ENCODE measurements around the gene ZACN.
"Not testable (repeated sequence)": the region's sequence is repeated elsewhere in the genome, so short reads cannot be mapped to it uniquely, and the experiment has no call there.

The ZACN gene

GRCh38 chr17:76078860-76079534 lies at the start of gene ZACN:
Gene ZACN (plus strand): TSS chr17:76079182. CDS start chr17:76079265, 83 bp downstream.
- DNase-seq = no peak

DNA sequence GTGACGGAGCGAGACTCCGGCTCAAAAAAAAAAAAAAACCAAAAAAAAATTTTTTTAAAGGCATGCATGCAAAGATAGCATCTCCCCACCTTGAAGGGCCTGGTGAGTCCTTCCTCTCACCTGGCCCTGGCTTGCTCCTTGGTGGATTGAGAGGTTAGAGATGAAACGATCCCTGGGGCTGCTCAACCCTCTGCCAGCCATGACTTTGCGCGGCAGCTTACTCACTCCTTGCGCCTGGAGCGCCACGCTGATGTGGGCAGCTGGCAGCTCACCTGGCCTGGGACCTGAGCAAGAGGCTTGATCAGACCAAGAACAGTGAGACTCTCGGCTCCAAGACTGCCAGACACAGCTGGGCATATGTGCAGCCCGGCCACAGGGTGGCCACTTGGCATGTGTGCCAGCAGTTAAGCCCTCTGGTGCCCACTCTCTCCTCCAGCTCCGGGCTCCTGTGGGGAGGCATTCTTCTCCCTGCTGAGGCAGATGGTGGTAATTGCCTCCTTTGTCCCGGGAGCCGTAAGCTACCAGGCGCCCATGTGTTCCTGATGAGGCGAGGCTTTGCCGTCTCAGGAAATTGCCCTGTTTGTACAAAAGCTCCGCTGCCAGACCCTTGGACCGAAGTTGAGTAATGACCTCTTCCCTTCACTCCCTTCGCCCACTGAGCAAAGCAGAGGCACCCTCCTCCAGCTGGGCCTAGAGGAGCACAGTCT lies 46.8 kb upstream of the ZACN start:
- peak in 1 of 56 donors; percentile 17 for DNase-seq

- no peak for DNase-seq
Measured at GRCh38 chr17:76032780-76033108, 46.2 kb upstream of the ZACN start.

GRCh38 chr17:76033139-76033538 lies 45.8 kb upstream of the ZACN start:
- DNase-seq = no peak

DNA sequence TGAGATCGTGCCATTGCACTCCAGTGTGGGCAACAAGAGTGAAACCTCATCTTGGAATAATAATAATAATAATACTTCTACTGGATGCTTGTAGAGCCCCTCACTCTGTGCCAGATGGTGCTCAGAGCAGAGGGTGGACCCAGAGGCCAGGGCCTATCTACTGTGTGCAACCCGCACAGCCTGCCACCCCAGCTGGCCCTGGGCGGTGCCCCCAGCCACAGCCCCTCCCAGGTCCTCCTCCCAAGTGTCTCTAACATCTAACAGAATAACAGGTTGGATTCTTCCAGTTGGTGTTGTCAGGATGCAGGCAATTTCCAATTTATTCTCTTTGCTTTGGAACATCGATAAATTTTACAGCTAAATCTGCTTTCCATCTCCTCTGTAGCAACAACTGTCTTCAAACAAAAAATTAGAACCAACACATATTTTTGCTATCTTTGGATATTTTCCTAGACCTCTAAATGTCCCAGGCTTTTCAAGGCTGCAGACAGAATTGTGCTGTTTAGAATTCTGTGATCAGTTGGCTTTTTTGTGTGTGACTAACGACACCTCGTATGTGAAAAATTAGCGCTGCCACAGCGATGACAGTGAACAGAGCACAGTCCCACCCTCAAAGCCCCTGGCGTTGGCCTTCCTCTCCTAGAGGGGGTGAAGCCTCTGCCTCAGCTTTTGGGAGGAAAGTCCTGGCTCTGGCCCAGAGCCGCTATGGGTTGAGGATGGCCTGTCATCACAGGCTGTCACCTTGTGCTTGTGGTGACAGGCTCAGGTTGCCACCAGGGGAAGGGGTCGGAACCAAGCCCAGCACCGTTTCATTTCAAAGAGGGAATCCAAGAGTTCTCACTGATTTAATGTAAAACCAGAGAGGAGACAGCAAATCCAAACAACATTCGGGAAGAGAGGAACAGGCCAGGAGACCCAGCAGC lies 44.3 kb upstream of the ZACN start:
- no peak for DNase-seq

- DNase-seq = no peak
Measured at GRCh38 chr17:76036497-76037261, 42.3 kb upstream of the ZACN start.

GRCh38 chr17:76038050-76038449 lies 40.9 kb upstream of the ZACN start:
- DNase-seq = no peak

DNA sequence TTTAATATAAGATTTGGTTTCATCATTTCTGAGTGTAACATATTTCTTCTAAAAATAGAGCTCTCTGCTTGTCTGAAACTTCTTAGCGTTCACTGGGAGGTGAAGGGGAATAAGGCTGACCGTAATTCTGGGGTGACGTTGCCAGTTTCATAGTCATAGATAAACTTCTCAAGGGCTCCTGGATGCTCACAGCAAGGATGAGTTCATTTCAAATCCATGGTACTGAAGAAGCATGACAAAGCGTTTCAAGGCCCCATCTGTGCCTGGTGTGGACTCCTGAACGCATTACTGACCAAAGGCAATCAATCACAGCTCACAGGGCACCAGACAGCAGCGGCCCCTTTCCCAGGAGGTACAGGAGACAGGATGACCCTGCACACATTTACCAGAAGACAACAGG lies 39.9 kb upstream of the ZACN start:
- DNase-seq = no peak

GRCh38 chr17:76040376-76040775 lies 38.6 kb upstream of the ZACN start:
- no peak for DNase-seq

- DNase-seq = not testable (repeated sequence)
Measured at GRCh38 chr17:76042868-76043267, 36.1 kb upstream of the ZACN start.

GRCh38 chr17:76044475-76045007 lies 34.4 kb upstream of the ZACN start:
- DNase-seq = not testable (repeated sequence)

DNA sequence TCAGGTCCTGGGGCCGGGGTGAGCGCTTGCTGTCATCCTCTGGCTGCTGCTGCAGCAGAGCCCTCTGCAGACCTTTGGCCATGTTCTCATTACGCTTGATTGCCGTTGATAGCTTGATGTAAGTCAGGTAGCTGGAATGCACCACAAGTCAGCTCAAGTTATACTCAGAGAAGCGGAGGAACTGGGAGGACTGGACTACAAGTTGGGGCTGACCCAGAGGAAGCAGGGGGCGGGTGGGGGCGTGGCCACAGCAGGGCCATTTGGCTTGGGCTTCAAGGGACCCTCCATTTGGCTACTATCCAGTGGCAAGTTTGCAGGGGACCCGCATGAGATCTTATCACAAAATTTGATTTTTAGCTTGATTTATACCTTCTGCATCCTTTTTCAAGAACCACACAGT lies 32.9 kb upstream of the ZACN start:
- DNase-seq = no peak

- no peak for DNase-seq
Measured at GRCh38 chr17:76048025-76048605, 30.9 kb upstream of the ZACN start.

DNA sequence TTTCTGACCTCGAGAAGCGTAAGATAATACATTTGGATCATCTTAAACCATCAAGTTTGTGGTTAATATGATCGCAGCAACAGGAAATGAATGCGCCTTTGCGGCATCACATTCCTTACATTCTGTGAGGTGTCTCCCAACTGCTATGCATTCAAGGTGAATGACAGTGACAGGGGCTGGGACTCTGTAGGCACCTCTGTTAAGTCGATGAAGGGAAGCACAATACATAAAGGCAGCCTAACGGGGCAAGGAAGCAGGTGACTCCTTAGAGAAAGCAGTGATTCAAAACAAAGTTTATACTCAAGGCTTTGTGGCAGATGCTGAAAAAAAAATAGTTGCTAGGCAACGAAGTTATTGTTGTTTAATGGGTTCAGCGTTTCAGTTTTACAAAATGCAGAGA lies 30.3 kb upstream of the ZACN start:
- no peak for DNase-seq

GRCh38 chr17:76049239-76049638 lies 29.7 kb upstream of the ZACN start:
- DNase-seq = no peak

GRCh38 chr17:76049836-76050537 lies 29.0 kb upstream of the ZACN start:
- DNase-seq = no peak

DNA sequence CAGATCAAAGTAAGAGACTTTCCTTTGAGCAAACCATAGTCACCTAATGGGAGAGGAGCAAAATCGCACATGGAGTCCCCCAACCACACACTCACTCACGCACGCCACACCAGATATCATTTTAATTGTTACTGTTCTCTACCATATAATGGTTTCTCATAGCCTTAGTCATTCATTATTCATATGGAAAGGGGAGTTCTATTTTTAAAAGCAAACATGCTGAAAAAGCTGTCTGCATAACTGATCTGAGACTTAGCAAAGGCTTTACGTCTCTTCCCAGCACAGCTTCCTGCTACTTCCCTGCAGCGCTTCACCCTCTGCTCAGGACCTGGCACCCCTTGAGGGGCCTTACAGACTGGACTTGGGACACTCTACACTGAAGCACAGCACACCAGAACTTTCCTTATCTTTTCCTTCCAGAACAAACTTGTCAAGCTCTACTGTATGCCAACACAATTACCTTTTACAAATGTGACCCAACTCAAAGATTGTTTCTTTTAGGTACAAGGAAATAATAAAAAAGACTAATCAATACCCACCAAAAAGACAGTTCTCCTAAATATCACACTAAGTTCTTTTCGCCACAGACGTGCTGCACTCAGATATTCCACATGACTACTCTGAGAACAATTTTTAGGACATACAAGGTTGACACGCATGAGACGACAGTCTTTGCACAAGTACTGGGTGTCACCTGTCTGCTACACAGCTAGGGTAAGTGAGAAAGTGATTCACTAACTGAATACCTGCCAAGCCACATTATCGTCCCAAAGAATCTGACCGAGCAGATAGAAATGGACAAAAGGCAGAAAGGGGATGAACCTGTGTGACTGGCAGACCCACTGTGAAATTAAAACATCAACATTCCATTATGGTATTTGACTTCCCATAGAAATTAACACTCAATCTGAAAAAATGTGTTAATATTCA lies 28.2 kb upstream of the ZACN start:
- DNase-seq = no peak

DNA sequence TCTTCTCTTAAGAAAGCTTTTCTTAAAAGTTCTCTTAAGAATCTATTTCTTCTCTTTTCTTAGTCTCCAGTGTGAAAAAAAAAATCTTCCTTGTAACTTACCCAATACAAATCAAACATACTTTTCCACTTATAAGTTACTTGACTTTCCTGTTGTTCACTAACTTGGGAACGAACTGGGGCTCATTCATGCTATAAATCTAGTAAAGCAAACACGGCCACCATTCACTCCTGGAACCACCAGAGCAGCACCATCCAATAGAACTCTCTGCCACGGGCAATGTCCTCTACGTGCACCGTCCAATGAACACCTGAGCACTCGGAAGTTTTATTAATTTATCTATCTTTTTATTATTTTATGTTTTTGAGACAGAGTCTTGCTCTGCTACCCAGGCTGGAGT lies 27.4 kb upstream of the ZACN start:
- no peak for DNase-seq

All from amygdala (tissue), 56 donors.